GM12801 (cell line): ENCODE results near the gene ALDH3A2.

Experiments
- CTCF ChIP-seq: IDR thresholded peaks from one replicate; pipeline ENCODE4 v1.5.1; 2011; ENCODE audit warnings: control low read depth; ENCODE audit not compliant: insufficient read length; ENCODE audit errors: extremely low read depth

Gene ALDH3A2

GRCh38 chr17:19719355-19720209, 71.0 kb downstream of the ALDH3A2 start:
- no peak for TF ChIP-seq CTCF

- TF ChIP-seq CTCF = no peak
These were observed 71.6 kb downstream of the ALDH3A2 start for GRCh38 chr17:19720210-19720475.

GRCh38 chr17:19720631-19721426, 72.3 kb downstream of the ALDH3A2 start:
- TF ChIP-seq CTCF = no peak

GRCh38 chr17:19723964-19724363, 75.4 kb downstream of the ALDH3A2 start:
- TF ChIP-seq CTCF = no peak

GRCh38 chr17:19724501-19725420, 76.2 kb downstream of the ALDH3A2 start:
- TF ChIP-seq CTCF = no peak

- TF ChIP-seq CTCF = no peak
These were observed 76.9 kb downstream of the ALDH3A2 start for GRCh38 chr17:19725486-19725885.

GRCh38 chr17:19726631-19727376, 78.3 kb downstream of the ALDH3A2 start:
- TF ChIP-seq CTCF = no peak
